HCT116 (cell line): ENCODE measurements around the gene GGCX. TPM values are rescaled to one million over a fixed set of nuclear protein-coding genes. Genes with fewer than 3 reads are reported as not detected.

Experiments used
- ATAC-seq: fragments of 200-7000 bp; cut with Tn5 transposase; 2 replicates; pipeline ENCODE4 v1.9.1; 2020; ENCODE audit warnings: mild to moderate bottlenecking, moderate library complexity
- BruUV-seq: library from RNA; stranded (reverse); fragments of 400-500 nt; replicated peaks from 2 replicates; lab custom pipeline; 2021; lab: Mats Ljungman, UMichigan
- CTCF ChIA-PET: fragments of 300-600 bp; sonication (Branson Sonifier 250); formaldehyde crosslinking; loops from one replicate; lab custom pipeline; 2021; ENCODE audit warnings: antibody characterized with exemption; lab: Charles Lee
- POLR2A ChIA-PET: fragments of 300-600, 350-600 bp; sonication (Branson Sonifier 250); formaldehyde crosslinking; loops from one replicate; lab custom pipeline; 2021; ENCODE audit warnings: antibody characterized with exemption; lab: Charles Lee
- RAD21 ChIA-PET, 2 experiments: fragments of 300-600 bp; sonication (Branson Sonifier 250); formaldehyde crosslinking; loops; one replicate each; lab custom pipeline; 2023; ENCODE audit warnings: low total read pairs in 2 of 2; ENCODE audit not compliant: uncharacterized antibody in 2 of 2, unreplicated experiment in 2 of 2, low non-redundant PET in 1 of 2; lab: Charles Lee
- DNase-seq: peaks from one replicate; pipeline ENCODE4 v3.0.0-alpha.2; 2010; ENCODE audit warnings: low read depth, low spot score
- H2AFZ ChIP-seq: fragments of 200-600 bp; shearing (Covaris generic), sonication (generic); 2 replicates; pipeline ENCODE4 v1.6.1; 2017; ENCODE audit warnings: low read depth, mixed run types, mixed read lengths, antibody characterized with exemption, low read length; ENCODE audit not compliant: poor library complexity, severe bottlenecking
- H3K27ac ChIP-seq: 2 replicates; pipeline ENCODE4 v1.5.1; 2012; ENCODE audit warnings: low read depth, low read length
- H3K27me3 ChIP-seq: fragments of 200-600 bp; sonication (generic); 2 replicates; pipeline ENCODE4 v1.6.1; 2016; ENCODE audit warnings: mixed run types, low read length, mixed read lengths; ENCODE audit not compliant: insufficient read depth
- H3K36me3 ChIP-seq, 2 experiments: fragments of 200-500 bp in 1 of 2; fragments of 200-600 bp in 1 of 2; sonication (Bioruptor generic) in 1 of 2; sonication (generic) in 1 of 2; 2 replicates each; pipeline versions ENCODE4 v1.5.1 to v1.6.1; 2014 to 2016; ENCODE audit warnings: low read length in 2 of 2, inconsistent platforms in 1 of 2, mixed read lengths in 1 of 2, mixed run types in 1 of 2; ENCODE audit not compliant: insufficient read depth in 2 of 2, control insufficient read depth in 1 of 2
- H3K4me1 ChIP-seq, 2 experiments: fragments of 200-600 bp in 1 of 2; sonication (generic) in 1 of 2; 2 replicates each; pipeline versions ENCODE4 v1.5.1 to v1.6.1; 2012 to 2017; ENCODE audit warnings: low read length in 2 of 2, inconsistent platforms in 1 of 2, mild to moderate bottlenecking in 1 of 2, mixed read lengths in 1 of 2, mixed run types in 1 of 2, moderate library complexity in 1 of 2; ENCODE audit not compliant: insufficient read depth in 2 of 2, control insufficient read depth in 1 of 2
- H3K4me2 ChIP-seq: fragments of 200-600 bp; sonication (generic); 2 replicates; pipeline ENCODE4 v1.6.1; 2017; ENCODE audit warnings: mixed run types, low read length, mixed read lengths
- H3K4me3 ChIP-seq, 2 experiments: fragments of 200-600 bp in 1 of 2; sonication (generic) in 1 of 2; replicated peaks in 1 of 2; 2 replicates each; pipeline ENCODE4 v1.5.1; 2011 to 2016; ENCODE audit warnings: low read length in 2 of 2, control low read depth in 1 of 2, low read depth in 1 of 2, mild to moderate bottlenecking in 1 of 2, mixed read lengths in 1 of 2, mixed run types in 1 of 2
- H3K79me2 ChIP-seq: fragments of 200-600 bp; sonication (generic); 2 replicates; pipeline ENCODE4 v1.6.1; 2017; ENCODE audit warnings: mild to moderate bottlenecking, mixed run types, low read length, moderate library complexity, mixed read lengths; ENCODE audit not compliant: insufficient read depth
- H3K9ac ChIP-seq: fragments of 200-600 bp; sonication (generic); 2 replicates; pipeline ENCODE4 v1.6.1; 2016; ENCODE audit warnings: low read length, mixed read lengths
- H3K9me2 ChIP-seq: fragments of 200-600 bp; sonication (generic), shearing (Covaris generic); 2 replicates; pipeline ENCODE4 v1.6.1; 2017; ENCODE audit warnings: mixed run types, mild to moderate bottlenecking, moderate library complexity; ENCODE audit not compliant: insufficient read depth
- H3K9me3 ChIP-seq, 2 experiments: fragments of 200-500 bp in 1 of 2; fragments of 200-600 bp in 1 of 2; sonication (Bioruptor generic) in 1 of 2; sonication (generic) in 1 of 2; 2 replicates each; pipeline ENCODE4 v1.6.1; 2014 to 2017; ENCODE audit warnings: low read length in 2 of 2, mixed read lengths in 2 of 2, inconsistent platforms in 1 of 2, low read depth in 1 of 2, mild to moderate bottlenecking in 1 of 2, mixed run types in 1 of 2, moderate library complexity in 1 of 2; ENCODE audit not compliant: control insufficient read depth in 1 of 2, insufficient read depth in 1 of 2
- H4K20me1 ChIP-seq: fragments of 200-600 bp; sonication (generic), shearing (Covaris generic); 2 replicates; pipeline ENCODE4 v1.6.1; 2017; ENCODE audit warnings: mixed run types, mild to moderate bottlenecking, moderate library complexity; ENCODE audit not compliant: insufficient read depth
- ELF1 ChIP-seq: IDR thresholded peaks from 2 replicates; pipeline ENCODE4 v1.6.1; 2012; ENCODE audit warnings: low read depth, borderline replicate concordance
- JUND ChIP-seq: IDR thresholded peaks from 2 replicates; pipeline ENCODE4 v1.6.1; 2012
- POLR2A ChIP-seq: IDR thresholded peaks from 2 replicates; pipeline ENCODE4 v1.7.0; 2011; ENCODE audit warnings: borderline replicate concordance; ENCODE audit not compliant: insufficient read depth, insufficient read length; ENCODE audit errors: extremely low read depth
- POLR2AphosphoS5 ChIP-seq: IDR thresholded peaks from 2 replicates; pipeline ENCODE4 v1.6.1; 2011; ENCODE audit warnings: mild to moderate bottlenecking, low read depth, low read length, moderate library complexity
- RAD21 ChIP-seq: IDR thresholded peaks from 2 replicates; pipeline ENCODE4 v1.6.1; 2012; ENCODE audit warnings: low read depth, mild to moderate bottlenecking
- SIN3A ChIP-seq: IDR thresholded peaks from 2 replicates; pipeline ENCODE4 v1.6.1; 2012; ENCODE audit warnings: low read depth
- SP1 ChIP-seq: IDR thresholded peaks from 2 replicates; pipeline ENCODE4 v1.6.1; 2012; ENCODE audit warnings: low read depth
- intact Hi-C: fragments of 100-400 bp; cut with micrococcal nuclease; formaldehyde crosslinking; loops from 2 replicates; pipeline ENCODE4 v1.10.0; 2022
- total RNA-seq: library from RNA; stranded (reverse); gene quantifications from one replicate; pipeline ENCODE4 v1.2.1, GENCODE V29; 2021; ENCODE audit not compliant: unreplicated experiment
- TF ChIP-seq, protein P1 (sequence below): IDR thresholded peaks from 2 replicates; pipeline ENCODE4 v1.6.1; 2012
- TF ChIP-seq, protein P2 (sequence below): IDR thresholded peaks from 2 replicates; pipeline ENCODE4 v1.6.1; 2012; ENCODE audit warnings: low read depth

GGCX gene
- total RNA-seq, 1 experiment from 2014 or later, result 43.5 TPM

DNA sequence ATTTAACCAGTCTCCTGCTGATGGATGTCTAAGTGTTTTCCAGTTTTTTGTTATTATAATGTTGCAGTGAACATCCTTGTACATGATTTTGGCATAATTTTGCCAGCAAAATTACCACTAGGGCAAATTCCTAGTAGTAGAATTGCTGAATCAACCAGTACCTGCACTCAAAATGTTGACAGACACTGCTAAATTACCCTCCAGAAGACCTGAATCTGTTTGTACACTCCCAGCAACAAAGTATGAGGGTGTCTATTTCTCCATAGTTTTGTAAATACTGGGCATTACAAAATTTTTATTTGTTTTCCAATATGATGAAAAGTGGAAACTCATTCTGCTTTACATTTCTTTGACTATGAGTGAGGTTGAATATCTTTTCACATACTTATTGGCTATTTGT, 33.5 kb downstream of the GGCX start:
- Histone ChIP-seq H2AFZ (no peak overlapping the region), H3K4me2 (no peak overlapping the region), H3K27ac (no peak overlapping the region), H3K79me2 (no peaks in the 10 kb centered on the region), H3K9me2 (no peaks in the 10 kb centered on the region), H3K4me1 (peaks cover 3 to 4% of the 10 kb centered on the region in 2 experiments; a peak in 2 of 4 replicates), H3K27me3 (no peaks in the 10 kb centered on the region), H3K36me3 (no peaks in the 10 kb centered on the region), H4K20me1 (no peaks in the 10 kb centered on the region), H3K9me3 (no peaks in the 10 kb centered on the region), H3K9ac (no peak overlapping the region), H3K4me3 (no peak overlapping the region)
- DNase-seq (no peak), ATAC-seq (no peak)
- no TSS peak for BruUV-seq
- ChIA-PET RAD21 (no interaction called here), POLR2A (no interaction called here), CTCF (no interaction called here)
- intact Hi-C loops, result no loop called here
- TF ChIP-seq ELF1 (no peak), POLR2AphosphoS5 (no peak), POLR2A (no peak), SIN3A (no peak), SP1 (no peak), RAD21 (no peak), JUND (no peak)
- TF ChIP-seq, protein P1, sequence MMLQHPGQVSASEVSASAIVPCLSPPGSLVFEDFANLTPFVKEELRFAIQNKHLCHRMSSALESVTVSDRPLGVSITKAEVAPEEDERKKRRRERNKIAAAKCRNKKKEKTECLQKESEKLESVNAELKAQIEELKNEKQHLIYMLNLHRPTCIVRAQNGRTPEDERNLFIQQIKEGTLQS, result no peak
- TF ChIP-seq, protein P2, sequence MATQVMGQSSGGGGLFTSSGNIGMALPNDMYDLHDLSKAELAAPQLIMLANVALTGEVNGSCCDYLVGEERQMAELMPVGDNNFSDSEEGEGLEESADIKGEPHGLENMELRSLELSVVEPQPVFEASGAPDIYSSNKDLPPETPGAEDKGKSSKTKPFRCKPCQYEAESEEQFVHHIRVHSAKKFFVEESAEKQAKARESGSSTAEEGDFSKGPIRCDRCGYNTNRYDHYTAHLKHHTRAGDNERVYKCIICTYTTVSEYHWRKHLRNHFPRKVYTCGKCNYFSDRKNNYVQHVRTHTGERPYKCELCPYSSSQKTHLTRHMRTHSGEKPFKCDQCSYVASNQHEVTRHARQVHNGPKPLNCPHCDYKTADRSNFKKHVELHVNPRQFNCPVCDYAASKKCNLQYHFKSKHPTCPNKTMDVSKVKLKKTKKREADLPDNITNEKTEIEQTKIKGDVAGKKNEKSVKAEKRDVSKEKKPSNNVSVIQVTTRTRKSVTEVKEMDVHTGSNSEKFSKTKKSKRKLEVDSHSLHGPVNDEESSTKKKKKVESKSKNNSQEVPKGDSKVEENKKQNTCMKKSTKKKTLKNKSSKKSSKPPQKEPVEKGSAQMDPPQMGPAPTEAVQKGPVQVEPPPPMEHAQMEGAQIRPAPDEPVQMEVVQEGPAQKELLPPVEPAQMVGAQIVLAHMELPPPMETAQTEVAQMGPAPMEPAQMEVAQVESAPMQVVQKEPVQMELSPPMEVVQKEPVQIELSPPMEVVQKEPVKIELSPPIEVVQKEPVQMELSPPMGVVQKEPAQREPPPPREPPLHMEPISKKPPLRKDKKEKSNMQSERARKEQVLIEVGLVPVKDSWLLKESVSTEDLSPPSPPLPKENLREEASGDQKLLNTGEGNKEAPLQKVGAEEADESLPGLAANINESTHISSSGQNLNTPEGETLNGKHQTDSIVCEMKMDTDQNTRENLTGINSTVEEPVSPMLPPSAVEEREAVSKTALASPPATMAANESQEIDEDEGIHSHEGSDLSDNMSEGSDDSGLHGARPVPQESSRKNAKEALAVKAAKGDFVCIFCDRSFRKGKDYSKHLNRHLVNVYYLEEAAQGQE, result no peak
